Endothelial cell of hepatic sinusoid (primary cell): ENCODE data around the gene OR13C5.

ENCODE experiments used
- in situ Hi-C: cut with HindIII; loops from 2 replicates; pipeline ENCODE4 v1.10.0; 2017; ENCODE audit warnings: low sequenced_read_pairs

OR13C5 gene

DNA sequence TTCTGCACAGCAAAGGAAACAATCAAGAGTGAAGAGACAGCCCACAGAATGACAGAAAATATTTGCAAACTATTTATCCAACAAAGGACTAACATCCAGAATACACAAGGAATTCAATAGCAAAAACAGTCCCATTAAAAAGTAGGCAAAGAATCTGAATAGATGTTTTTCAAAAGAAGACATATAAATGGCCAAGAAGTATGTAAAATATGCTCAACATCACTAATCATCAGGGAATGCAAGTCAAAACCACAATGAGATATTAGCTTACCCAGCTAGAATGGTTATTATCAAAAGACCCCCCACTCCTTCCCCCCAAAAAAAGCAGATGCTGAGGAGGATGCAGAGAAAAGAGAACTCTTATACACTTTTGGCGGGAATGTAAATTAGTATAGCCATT is 43.7 kb downstream of the OR13C5 start:
- in situ Hi-C loops = no loop called here

DNA sequence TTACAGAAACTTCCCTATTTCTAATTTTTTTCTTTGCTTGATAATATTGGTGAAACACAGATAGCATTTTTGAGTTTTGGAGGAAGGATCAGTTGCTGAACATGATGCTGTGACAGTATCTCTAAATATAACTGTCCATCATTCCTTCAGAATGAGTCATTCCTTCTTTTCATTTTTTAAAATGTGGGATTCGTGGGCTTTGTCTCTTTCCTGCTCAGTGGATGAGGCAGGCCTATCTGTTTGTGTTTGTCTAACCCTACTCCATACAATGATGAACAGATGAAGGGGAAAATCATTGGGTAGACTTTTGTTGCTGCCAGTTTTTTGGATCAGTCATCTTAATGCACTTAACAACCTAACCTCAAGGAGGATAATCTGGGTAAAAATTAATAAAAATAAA is 46.0 kb downstream of the OR13C5 start:
- in situ Hi-C loops = no loop called here
